Endothelial cell of umbilical vein (primary cell): ENCODE measurements around the gene ARHGEF7. TPM values are rescaled to one million over a fixed set of nuclear protein-coding genes. Genes with fewer than 3 reads are reported as not detected.

Source experiments
- BruUV-seq: library from RNA; stranded (reverse); fragments of 400-500 nt; replicated peaks from 2 replicates; lab custom pipeline; 2021; lab: Mats Ljungman, UMichigan
- CTCF ChIA-PET: fragments of 300-600, 350-600 bp; sonication (Branson Sonifier 250); formaldehyde crosslinking; loops from one replicate; lab custom pipeline; 2021; ENCODE audit warnings: antibody characterized with exemption, inconsistent platforms; lab: Charles Lee
- POLR2A ChIA-PET: fragments of 300-600, 350-600 bp; sonication (Branson Sonifier 250); formaldehyde crosslinking; loops from one replicate; lab custom pipeline; 2021; ENCODE audit warnings: antibody characterized with exemption, inconsistent platforms; lab: Charles Lee
- DNase-seq: peaks from one replicate; pipeline ENCODE4 v3.0.0-alpha.2; 2011; ENCODE audit warnings: low read depth, low spot score
- FAIRE-seq: peaks from 2 replicates; lab custom pipeline; 2011; peaks lifted over from hg19 to GRCh38; lab: Jason Lieb, UNC
- H2AFZ ChIP-seq: 2 replicates; pipeline ENCODE4 v1.6.0; 2012; ENCODE audit warnings: low read depth, low read length, control low read depth, inconsistent platforms
- H3K27ac ChIP-seq: 2 replicates; pipeline ENCODE4 v1.5.1; 2011; ENCODE audit warnings: low read depth, mild to moderate bottlenecking, control low read depth, low read length, moderate library complexity; ENCODE audit not compliant: insufficient read depth
- H3K27me3 ChIP-seq, 2 experiments: 2 replicates each; pipeline versions ENCODE4 v1.6.0 to v1.6.1; 2011; ENCODE audit warnings: low read length in 2 of 2, mixed read lengths in 1 of 2; ENCODE audit not compliant: control insufficient read depth in 2 of 2, insufficient read depth in 2 of 2
- H3K36me3 ChIP-seq, 2 experiments: 2 replicates in 1 of 2; 3 replicates in 1 of 2; pipeline ENCODE4 v1.5.1; 2011; ENCODE audit warnings: low read length in 2 of 2, mild to moderate bottlenecking in 1 of 2, moderate library complexity in 1 of 2; ENCODE audit not compliant: control insufficient read depth in 2 of 2, insufficient read depth in 2 of 2; ENCODE audit errors: extremely low read depth in 1 of 2
- H3K4me1 ChIP-seq: 3 replicates; pipeline ENCODE4 v1.5.1; 2011; ENCODE audit warnings: mild to moderate bottlenecking, low read length; ENCODE audit not compliant: control insufficient read depth, insufficient read depth; ENCODE audit errors: extremely low read depth
- H3K4me2 ChIP-seq: 2 replicates; pipeline ENCODE4 v1.6.1; 2011; ENCODE audit warnings: low read length, control low read depth, mixed read lengths; ENCODE audit not compliant: insufficient read depth
- H3K4me3 ChIP-seq, 3 experiments: fragments of 200-600 bp in 1 of 3; sonication (generic), shearing (Covaris generic) in 1 of 3; replicated peaks in 1 of 3; 2 replicates each; pipeline ENCODE4 v1.5.1; 2011 to 2016; ENCODE audit warnings: control low read depth in 3 of 3, low read length in 3 of 3, mild to moderate bottlenecking in 2 of 3, inconsistent platforms in 1 of 3, low read depth in 1 of 3, moderate library complexity in 1 of 3; ENCODE audit not compliant: insufficient read depth in 1 of 3
- H3K79me2 ChIP-seq: 2 replicates; pipeline ENCODE4 v1.6.0; 2012; ENCODE audit warnings: low read length, inconsistent platforms; ENCODE audit not compliant: control insufficient read depth, insufficient read depth
- H3K9ac ChIP-seq: replicated peaks from 2 replicates; pipeline ENCODE3; 2011; ENCODE audit warnings: low read length, control low read depth; ENCODE audit not compliant: insufficient read depth; ENCODE audit errors: extremely low read depth
- H3K9me1 ChIP-seq: replicated peaks from 3 replicates; pipeline ENCODE4 v1.6.0; 2011; ENCODE audit warnings: mild to moderate bottlenecking, low read length; ENCODE audit not compliant: control insufficient read depth, insufficient read depth; ENCODE audit errors: extremely low read depth
- H3K9me3 ChIP-seq: replicated peaks from 2 replicates; pipeline ENCODE4 v1.5.1; 2012; ENCODE audit warnings: low read length, inconsistent platforms; ENCODE audit not compliant: control insufficient read depth, insufficient read depth
- H4K20me1 ChIP-seq: replicated peaks from 2 replicates; pipeline ENCODE3; 2011; ENCODE audit warnings: mild to moderate bottlenecking, low read length; ENCODE audit not compliant: control insufficient read depth, insufficient read depth; ENCODE audit errors: extremely low read depth
- CTCF ChIP-seq, 2 donors: IDR thresholded peaks; 1 replicate in 1 of 2; 2 replicates in 1 of 2; pipeline ENCODE4 v1.5.1; 2011; ENCODE audit warnings: low read length in 2 of 2, mild to moderate bottlenecking in 2 of 2, moderate library complexity in 2 of 2, control low read depth in 1 of 2, inconsistent platforms in 1 of 2, low read depth in 1 of 2; ENCODE audit not compliant: insufficient read depth in 1 of 2; ENCODE audit errors: extremely low read depth in 1 of 2
- EZH2 ChIP-seq: IDR thresholded peaks from 2 replicates; pipeline ENCODE4 v1.6.1; 2012; ENCODE audit warnings: borderline replicate concordance, low read depth, mild to moderate bottlenecking, moderate library complexity, low read length, inconsistent platforms; ENCODE audit not compliant: severe bottlenecking
- FOS ChIP-seq: IDR thresholded peaks from 2 replicates; pipeline ENCODE4 v1.6.1; 2011; ENCODE audit warnings: mild to moderate bottlenecking, low read length, moderate library complexity, borderline replicate concordance; ENCODE audit not compliant: insufficient read depth
- GATA2 ChIP-seq: IDR thresholded peaks from 2 replicates; pipeline ENCODE4 v1.7.0; 2011; ENCODE audit warnings: low read depth, mild to moderate bottlenecking, moderate library complexity, mixed read lengths, low read length; ENCODE audit not compliant: insufficient read length, insufficient read depth
- JUN ChIP-seq: IDR thresholded peaks from 2 replicates; pipeline ENCODE4 v1.6.1; 2011; ENCODE audit warnings: borderline replicate concordance, low read depth; ENCODE audit not compliant: insufficient read length, insufficient read depth
- MAX ChIP-seq: IDR thresholded peaks from 2 replicates; pipeline ENCODE4 v1.6.1; 2011; ENCODE audit not compliant: insufficient read depth, insufficient read length
- MYC ChIP-seq: IDR thresholded peaks from one replicate; pipeline ENCODE4 v1.6.1; 2011; ENCODE audit warnings: mild to moderate bottlenecking, low read depth, low read length
- POLR2A ChIP-seq: IDR thresholded peaks from 2 replicates; pipeline ENCODE4 v1.6.1; 2012; ENCODE audit warnings: low read depth, mild to moderate bottlenecking, control low read depth, low read length
- POLR2AphosphoS5 ChIP-seq: IDR thresholded peaks from 2 replicates; pipeline ENCODE4 v1.6.1; 2012; ENCODE audit warnings: low read depth, mild to moderate bottlenecking, control low read depth, low read length, moderate library complexity; ENCODE audit not compliant: insufficient read depth
- dilution Hi-C: fragments of 300-500 bp; cut with MboI; formaldehyde crosslinking; loops from one replicate; pipeline ENCODE4 v1.15.0; 2019; ENCODE audit warnings: low sequenced_read_pairs; ENCODE audit not compliant: extremely low pct_ligation_motif_present
- intact Hi-C: fragments of 100-400 bp; cut with micrococcal nuclease; formaldehyde crosslinking; loops from one replicate; pipeline ENCODE4 v1.10.0; 2022
- polyA plus RNA-seq, 4 experiments: library from polyadenylated mRNA; depleted of rRNA in 3 of 4; stranded (reverse) in 3 of 4; unstranded in 1 of 4; fragments of >200 nt; gene quantifications; 2 replicates each; pipeline versions ENCODE4 v1.2.1 to v1.2.3, GENCODE V29; 2011 to 2012; ENCODE audit warnings: missing spikeins in 1 of 4
- total RNA-seq: library from RNA; stranded (reverse); gene quantifications from 2 replicates; pipeline ENCODE4 v1.2.3, GENCODE V29; 2021

The ARHGEF7 gene
- total and polyA plus RNA-seq, 2 donors (not counting 3 experiments of a cell fraction or from before 2014, with no cell fraction given), result 94.9 to 155 TPM

- Histone ChIP-seq H2AFZ (no peak overlapping the region), H3K4me3 (no peak overlapping the region), H3K4me2 (no peak overlapping the region), H3K79me2 (peaks cover 85% of the 10 kb centered on the region), H3K9me3 (no peaks in the 10 kb centered on the region), H3K9ac (no peak overlapping the region), H3K27ac (no peak overlapping the region), H4K20me1 (peaks cover 8% of the 10 kb centered on the region), H3K4me1 (no peaks in the 10 kb centered on the region), H3K27me3 (no peaks in the 10 kb centered on the region), H3K36me3 (peaks cover 4 to 16% of the 10 kb centered on the region in 2 experiments), H3K9me1 (no peaks in the 10 kb centered on the region)
- BruUV-seq, result no TSS peak
- POLR2A ChIA-PET, result no interaction called here
- DNase-seq (no peak), FAIRE-seq (no peak)
- CTCF ChIA-PET, result interaction anchor here (1.0 to 5.7 kb wide), 3 partner anchors 10 to 159 kb away, joined by 4 to 46 read pairs (median 5); no protein-coding TSS in a partner anchor
- TF ChIP-seq GATA2, result no peak
- no peak for TF ChIP-seq CTCF (IDR thresholded peaks at IDR 0.05; ENCODE audit: extremely low read depth in 1 of 2, insufficient read depth in 1 of 2, low read depth in 1 of 2, low read length in 2 of 2)
- TF ChIP-seq EZH2, result no peak
- no peak for TF ChIP-seq FOS
- no peak for TF ChIP-seq POLR2A
- no peak for TF ChIP-seq MYC
- no peak for TF ChIP-seq JUN
- TF ChIP-seq MAX, result no peak
- no peak for TF ChIP-seq POLR2AphosphoS5
- intact Hi-C loops, result no loop called here
- dilution Hi-C loops, result no loop called here
Measured at GRCh38 chr13:111225810-111226546, 110.9 kb downstream of the ARHGEF7 start.
